Measurements from ENCODE around the gene PCDHGA8.

- TF ChIP-seq CTCF (IDR thresholded peaks at IDR 0.05) (peak in 3 of 4 experiments; percentile 16 to 31 (median 19)), POLR2A (IDR thresholded peaks at IDR 0.05) (no peak)
Observed at GRCh38 chr5:141373673-141374317, 18.6 kb upstream of the PCDHGA8 start, which contains the start of gene PCDHGA6.

Measured in uterus (tissue), 2 donors.